K562 (cell line): ENCODE results near the gene TSPOAP1. TPM values are rescaled to one million over a fixed set of nuclear protein-coding genes. Genes with fewer than 3 reads are reported as not detected.

Experiments used
- ARNT ChIP-seq, 2 experiments: fragments of 450-650 bp; IDR thresholded peaks; 2 replicates each; pipeline ENCODE4 v1.6.1; 2016; ENCODE audit warnings: mild to moderate bottlenecking in 1 of 2
- BMI1 ChIP-seq: fragments of 150-350 bp; IDR thresholded peaks from 2 replicates; pipeline ENCODE4 v1.6.1; 2014; ENCODE audit warnings: low read length
- BRCA1 ChIP-seq, 2 experiments: fragments of 450-650 bp in 1 of 2; sonication (generic) in 1 of 2; formaldehyde crosslinking in 1 of 2; IDR thresholded peaks; 2 replicates each; pipeline versions ENCODE4 v1.5.0 to v1.6.1; 2017 to 2020; ENCODE audit warnings: mild to moderate bottlenecking in 1 of 2, missing genetic modification reagents in 1 of 2
- BRD9 ChIP-seq: fragments of 450-650 bp; IDR thresholded peaks from 2 replicates; pipeline ENCODE4 v1.6.1; 2018; ENCODE audit warnings: low read depth; ENCODE audit not compliant: partially characterized antibody
- CBX3 ChIP-seq, 2 experiments: IDR thresholded peaks; 1 replicate in 1 of 2; 2 replicates in 1 of 2; pipeline ENCODE4 v1.6.1; 2012; ENCODE audit warnings: inconsistent platforms in 2 of 2, low read length in 2 of 2, borderline replicate concordance in 1 of 2, control low read depth in 1 of 2
- CSDE1 ChIP-seq, 2 experiments: fragments of 450-650 bp; IDR thresholded peaks; 2 replicates each; pipeline ENCODE4 v1.6.1; 2016; ENCODE audit warnings: mild to moderate bottlenecking in 1 of 2
- ELF1 ChIP-seq: fragments of 200-800 bp; sonication (Bioruptor generic); IDR thresholded peaks from 2 replicates; pipeline ENCODE4 v1.6.1; 2016; ENCODE audit warnings: missing genetic modification characterization, missing compliant biosample characterization
- FOXO4 ChIP-seq: fragments of 450-650 bp; formaldehyde crosslinking; IDR thresholded peaks from 2 replicates; pipeline ENCODE4 v1.4.0; 2020; ENCODE audit warnings: mild to moderate bottlenecking, moderate library complexity
- HINFP ChIP-seq: fragments of 450-650 bp; conservative IDR thresholded peaks from 2 replicates; pipeline ENCODE4 v1.6.1; 2016; ENCODE audit warnings: missing genetic modification characterization, low read depth, mild to moderate bottlenecking, control low read depth, missing compliant biosample characterization
- HNRNPUL1 ChIP-seq: fragments of 200-400 bp; formaldehyde crosslinking; IDR thresholded peaks from 2 replicates; pipeline ENCODE4 v1.6.1; 2017; ENCODE audit warnings: low read length
- KDM1A ChIP-seq, 2 experiments: fragments of 450-650 bp; IDR thresholded peaks; 2 replicates each; pipeline ENCODE4 v1.6.1; 2016; ENCODE audit warnings: mild to moderate bottlenecking in 2 of 2
- LCOR ChIP-seq: sonication (generic); formaldehyde crosslinking; IDR thresholded peaks from 2 replicates; pipeline ENCODE4 v1.8.0; 2022; ENCODE audit warnings: mild to moderate bottlenecking, missing genetic modification reagents
- NFRKB ChIP-seq: fragments of 450-650 bp; IDR thresholded peaks from 2 replicates; pipeline ENCODE4 v1.6.1; 2016; ENCODE audit warnings: low read depth
- POLR2G ChIP-seq: fragments of 200-400 bp; formaldehyde crosslinking; IDR thresholded peaks from 2 replicates; pipeline ENCODE4 v1.6.1; 2017; ENCODE audit warnings: low read depth, mild to moderate bottlenecking, antibody characterized with exemption, low read length, moderate library complexity
- TCF7L2 ChIP-seq: fragments of 150-350 bp; IDR thresholded peaks from 2 replicates; pipeline ENCODE4 v1.6.1; 2016; ENCODE audit warnings: low read depth, mild to moderate bottlenecking, low read length, moderate library complexity
- ZBTB2 ChIP-seq: fragments of 450-650 bp; IDR thresholded peaks from 2 replicates; pipeline ENCODE4 v1.6.1; 2016; ENCODE audit warnings: antibody characterized with exemption
- ZBTB7A ChIP-seq: IDR thresholded peaks from 2 replicates; pipeline ENCODE4 v1.6.1; 2011; ENCODE audit warnings: low read depth, mild to moderate bottlenecking, low read length, moderate library complexity, borderline replicate concordance; ENCODE audit not compliant: control insufficient read depth
- ZNF146 ChIP-seq: IDR thresholded peaks from one replicate; pipeline ENCODE4 v1.6.1; 2018; ENCODE audit warnings: missing compliant biosample characterization; ENCODE audit not compliant: unreplicated experiment
- ZNF282 ChIP-seq: sonication (generic); formaldehyde crosslinking; IDR thresholded peaks from 2 replicates; pipeline ENCODE4 v1.8.1; 2023; ENCODE audit warnings: missing genetic modification reagents
- ZNF592 ChIP-seq: fragments of 450-650 bp; IDR thresholded peaks from 2 replicates; pipeline ENCODE4 v1.6.1; 2017; ENCODE audit warnings: antibody characterized with exemption, mild to moderate bottlenecking
- polyA plus RNA-seq, 8 experiments: library from polyadenylated mRNA; depleted of rRNA in 4 of 8; stranded (reverse) in 5 of 8; unstranded in 3 of 8; fragments of >200 nt; fragmentation: Nextera tagmentation in 2 of 8; fragmentation: Illumina TruSeq in 1 of 8; extraction: Ambion mirVana in 2 of 8; extraction: Trizol in 1 of 8; gene quantifications; 2 replicates each; pipeline versions ENCODE4 v1.2.1 to v1.2.3, GENCODE V29; 2011 to 2014; ENCODE audit warnings: inconsistent platforms in 1 of 8, missing spikeins in 1 of 8
- total RNA-seq, 7 experiments: library from RNA; depleted of rRNA in 6 of 7; stranded (reverse); fragments of >200 nt in 6 of 7; fragmentation: Illumina TruSeq in 2 of 7; extraction: Trizol in 2 of 7; gene quantifications; 2 replicates each; pipeline versions ENCODE4 v1.2.1 to v1.2.3, GENCODE V29; 2011 to 2021; ENCODE audit warnings: low replicate concordance in 1 of 7

Gene TSPOAP1
- total and polyA plus RNA-seq, 9 of the 15 experiments (the other 6 are each of a cell fraction or from before 2014, with no cell fraction given), result 0.87 to 3.9 (median 1.8) TPM; not detected in 2

- no peak for TF ChIP-seq TCF7L2
- TF ChIP-seq ZNF146 (CRISPR knock-in tag), result no peak
- peak in 1 of 2 experiments; percentile 59; a peak in 2 of 3 replicates for TF ChIP-seq CBX3 (IDR thresholded peaks at IDR 0.05; ENCODE audit: borderline replicate concordance in 1 of 2, low read length in 2 of 2)
- TF ChIP-seq FOXO4, result no peak
- 0 out of 2 replicates have a peak, but pooled peaks have one; percentile 18 for TF ChIP-seq NFRKB
- peak; percentile 18 for TF ChIP-seq BRD9
- TF ChIP-seq POLR2G, result no peak
- no peak for TF ChIP-seq BMI1
- TF ChIP-seq ZNF592, result peak; percentile 38; the same call in 1 of the 2 replicates
- no peak for TF ChIP-seq CSDE1 (IDR thresholded peaks at IDR 0.05)
- TF ChIP-seq ZNF282 (CRISPR knock-in tag), result no peak
- TF ChIP-seq HNRNPUL1, result no peak
- no peak for TF ChIP-seq LCOR
- no peak for TF ChIP-seq ZBTB2
- no peak for TF ChIP-seq ZBTB7A
- 0 out of 4 replicates have a peak, but pooled peaks of 1 of the 2 experiments have one; percentile 20 for TF ChIP-seq ARNT (IDR thresholded peaks at IDR 0.05)
- peak; percentile 55; the same call in 1 of the 2 replicates for TF ChIP-seq ELF1 (tag)
- peak; percentile 84 to 91 for TF ChIP-seq KDM1A (IDR thresholded peaks at IDR 0.05)
- TF ChIP-seq HINFP (tag), result no peak
- no peak for TF ChIP-seq BRCA1 (IDR thresholded peaks at IDR 0.05)
- no peak for TF ChIP-seq BRCA1 (CRISPR knock-in tag; IDR thresholded peaks at IDR 0.05)
Measured at GRCh38 chr17:58352596-58353388, 24.2 kb upstream of the TSPOAP1 start (continued).
